C4-2B (cell line): ENCODE measurements around the gene AK3.

Source experiments
- ZFX ChIP-seq: fragments of 450-650 bp; IDR thresholded peaks from 2 replicates; pipeline ENCODE4 v1.6.1; 2017
- TF ChIP-seq, protein P1 (sequence below): fragments of 450-650 bp; conservative IDR thresholded peaks from 2 replicates; pipeline ENCODE4 v1.5.1; 2017; ENCODE audit warnings: mild to moderate bottlenecking

DNA sequence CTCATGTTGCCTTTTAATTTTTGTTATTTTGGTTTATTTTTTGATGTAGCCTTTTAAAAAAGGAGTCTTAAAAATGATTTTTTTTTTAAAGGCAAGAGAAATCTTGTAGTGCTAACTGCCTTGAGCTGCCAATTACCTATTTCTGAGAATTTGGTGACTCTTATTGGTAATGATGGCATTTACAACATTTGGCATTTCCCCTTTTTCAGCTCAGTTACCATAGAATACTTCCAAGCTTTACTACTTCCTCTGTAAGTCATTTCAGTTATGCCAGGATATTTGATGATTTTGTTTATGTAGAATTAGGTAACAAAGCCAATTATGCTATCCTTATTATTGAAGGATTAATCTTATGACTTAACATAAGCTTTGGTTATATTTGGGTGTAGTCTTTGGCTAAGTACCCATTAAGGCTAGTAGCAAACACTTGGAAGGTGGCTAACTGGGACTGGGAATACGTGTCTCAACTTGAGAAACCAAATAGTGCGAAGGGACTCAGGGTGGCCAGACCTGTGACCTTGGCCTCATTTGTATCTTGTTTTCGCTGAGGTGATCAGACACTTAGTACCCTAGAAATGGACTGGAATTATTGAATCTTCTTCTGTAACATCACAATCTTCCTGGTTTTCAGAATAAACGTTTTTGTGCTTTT, 33.9 kb downstream of the AK3 start:
- TF ChIP-seq, protein P1, sequence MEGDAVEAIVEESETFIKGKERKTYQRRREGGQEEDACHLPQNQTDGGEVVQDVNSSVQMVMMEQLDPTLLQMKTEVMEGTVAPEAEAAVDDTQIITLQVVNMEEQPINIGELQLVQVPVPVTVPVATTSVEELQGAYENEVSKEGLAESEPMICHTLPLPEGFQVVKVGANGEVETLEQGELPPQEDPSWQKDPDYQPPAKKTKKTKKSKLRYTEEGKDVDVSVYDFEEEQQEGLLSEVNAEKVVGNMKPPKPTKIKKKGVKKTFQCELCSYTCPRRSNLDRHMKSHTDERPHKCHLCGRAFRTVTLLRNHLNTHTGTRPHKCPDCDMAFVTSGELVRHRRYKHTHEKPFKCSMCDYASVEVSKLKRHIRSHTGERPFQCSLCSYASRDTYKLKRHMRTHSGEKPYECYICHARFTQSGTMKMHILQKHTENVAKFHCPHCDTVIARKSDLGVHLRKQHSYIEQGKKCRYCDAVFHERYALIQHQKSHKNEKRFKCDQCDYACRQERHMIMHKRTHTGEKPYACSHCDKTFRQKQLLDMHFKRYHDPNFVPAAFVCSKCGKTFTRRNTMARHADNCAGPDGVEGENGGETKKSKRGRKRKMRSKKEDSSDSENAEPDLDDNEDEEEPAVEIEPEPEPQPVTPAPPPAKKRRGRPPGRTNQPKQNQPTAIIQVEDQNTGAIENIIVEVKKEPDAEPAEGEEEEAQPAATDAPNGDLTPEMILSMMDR, result no peak
- TF ChIP-seq ZFX, result no peak
